ENCODE results near the gene RTN4R.
"Not testable (repeated sequence)": the region's sequence is repeated elsewhere in the genome, so short reads cannot be mapped to it uniquely, and the experiment has no call there.

The RTN4R gene

GRCh38 chr22:20303229-20303534 is 35.1 kb upstream of the RTN4R start:
- not testable (repeated sequence) for H3K4me3 ChIP-seq (ENCODE audit: low read depth, low read length); H3K79me2 ChIP-seq (ENCODE audit: control insufficient read depth, insufficient read depth, low read length, unreplicated experiment); H3K27me3 ChIP-seq (ENCODE audit: insufficient read depth, low read length)

GRCh38 chr22:20302438-20303228 is 34.5 kb upstream of the RTN4R start:
- no peaks in the 10 kb centered on the region for H3K27me3 ChIP-seq (ENCODE audit: insufficient read depth, low read length)
- H3K36me3 ChIP-seq (ENCODE audit: insufficient read depth, low read length), result no peaks in the 10 kb centered on the region
- no peak overlapping the region for H2AFZ ChIP-seq (ENCODE audit: low read length, unreplicated experiment)
- H3K4me1 ChIP-seq (ENCODE audit: control insufficient read depth, insufficient read depth, low read length, unreplicated experiment), result no peaks in the 10 kb centered on the region
- no peak overlapping the region for H3K4me3 ChIP-seq (ENCODE audit: low read depth, low read length)
- no peaks in the 10 kb centered on the region for H3K79me2 ChIP-seq (ENCODE audit: control insufficient read depth, insufficient read depth, low read length, unreplicated experiment)
- H3K27ac ChIP-seq (ENCODE audit: low read depth, low read length), result no peak overlapping the region

More at GRCh38 chr22:20303229-20303534, 35.1 kb upstream of the RTN4R start:
- not testable (repeated sequence) for H3K36me3 ChIP-seq (ENCODE audit: insufficient read depth, low read length); H3K4me1 ChIP-seq (ENCODE audit: control insufficient read depth, insufficient read depth, low read length, unreplicated experiment); H3K27ac ChIP-seq (ENCODE audit: low read depth, low read length); H2AFZ ChIP-seq (ENCODE audit: low read length, unreplicated experiment)

- H3K36me3 ChIP-seq (ENCODE audit: insufficient read depth, low read length), result no peaks in the 10 kb centered on the region
- H3K27ac ChIP-seq (ENCODE audit: low read depth, low read length), result no peak overlapping the region
- H3K27me3 ChIP-seq (ENCODE audit: insufficient read depth, low read length), result peaks cover 3% of the 10 kb centered on the region; the same call in 1 of the 2 replicates
- H3K79me2 ChIP-seq (ENCODE audit: control insufficient read depth, insufficient read depth, low read length, unreplicated experiment), result no peaks in the 10 kb centered on the region
- peak overlapping the region; percentile 25 for H2AFZ ChIP-seq (ENCODE audit: low read length, unreplicated experiment)
- H3K4me3 ChIP-seq (ENCODE audit: low read depth, low read length), result peak overlapping the region; percentile 63
- no peaks in the 10 kb centered on the region for H3K4me1 ChIP-seq (ENCODE audit: control insufficient read depth, insufficient read depth, low read length, unreplicated experiment)
These were observed 31.6 kb upstream of the RTN4R start for GRCh38 chr22:20299746-20300136.

- Histone ChIP-seq H3K27ac (ENCODE audit: low read depth, low read length) (no peak overlapping the region), H2AFZ (ENCODE audit: low read length, unreplicated experiment) (peak overlapping the region; percentile 25), H3K4me3 (ENCODE audit: low read depth, low read length) (peak overlapping the region; percentile 63)
These were observed 31.0 kb upstream of the RTN4R start for GRCh38 chr22:20298803-20299745.

GRCh38 chr22:20298110-20298802 is 30.1 kb upstream of the RTN4R start:
- H3K79me2 ChIP-seq (ENCODE audit: control insufficient read depth, insufficient read depth, low read length, unreplicated experiment), result no peaks in the 10 kb centered on the region
- no peak overlapping the region for H2AFZ ChIP-seq (ENCODE audit: low read length, unreplicated experiment)
- H3K4me3 ChIP-seq (ENCODE audit: low read depth, low read length), result 0 out of 2 replicates have a peak overlapping the region, but pooled peaks have one; percentile 63
- no peaks in the 10 kb centered on the region for H3K36me3 ChIP-seq (ENCODE audit: insufficient read depth, low read length)
- H3K27ac ChIP-seq (ENCODE audit: low read depth, low read length), result no peak overlapping the region
- no peaks in the 10 kb centered on the region for H3K4me1 ChIP-seq (ENCODE audit: control insufficient read depth, insufficient read depth, low read length, unreplicated experiment)
- peaks cover 3% of the 10 kb centered on the region; the same call in 1 of the 2 replicates for H3K27me3 ChIP-seq (ENCODE audit: insufficient read depth, low read length)

More at GRCh38 chr22:20298803-20299745, 31.0 kb upstream of the RTN4R start:
- no peaks in the 10 kb centered on the region for H3K79me2 ChIP-seq (ENCODE audit: control insufficient read depth, insufficient read depth, low read length, unreplicated experiment)
- H3K27me3 ChIP-seq (ENCODE audit: insufficient read depth, low read length), result peaks cover 3% of the 10 kb centered on the region; the same call in 1 of the 2 replicates
- no peaks in the 10 kb centered on the region for H3K36me3 ChIP-seq (ENCODE audit: insufficient read depth, low read length)
- H3K4me1 ChIP-seq (ENCODE audit: control insufficient read depth, insufficient read depth, low read length, unreplicated experiment), result no peaks in the 10 kb centered on the region

- no peak overlapping the region for H2AFZ ChIP-seq (ENCODE audit: low read length, unreplicated experiment)
- H3K79me2 ChIP-seq (ENCODE audit: control insufficient read depth, insufficient read depth, low read length, unreplicated experiment), result no peaks in the 10 kb centered on the region
- H3K4me1 ChIP-seq (ENCODE audit: control insufficient read depth, insufficient read depth, low read length, unreplicated experiment), result no peaks in the 10 kb centered on the region
- H3K27ac ChIP-seq (ENCODE audit: low read depth, low read length), result no peak overlapping the region
- H3K4me3 ChIP-seq (ENCODE audit: low read depth, low read length), result no peak overlapping the region
- no peaks in the 10 kb centered on the region for H3K36me3 ChIP-seq (ENCODE audit: insufficient read depth, low read length)
- H3K27me3 ChIP-seq (ENCODE audit: insufficient read depth, low read length), result peaks cover 3% of the 10 kb centered on the region; the same call in 1 of the 2 replicates
These were observed 29.4 kb upstream of the RTN4R start for GRCh38 chr22:20297414-20298109.

GRCh38 chr22:20296598-20296997 is 28.5 kb upstream of the RTN4R start:
- Histone ChIP-seq H3K27me3 (ENCODE audit: insufficient read depth, low read length) (peaks cover 3% of the 10 kb centered on the region; the same call in 1 of the 2 replicates), H2AFZ (ENCODE audit: low read length, unreplicated experiment) (no peak overlapping the region), H3K27ac (ENCODE audit: low read depth, low read length) (no peak overlapping the region), H3K4me1 (ENCODE audit: control insufficient read depth, insufficient read depth, low read length, unreplicated experiment) (no peaks in the 10 kb centered on the region), H3K4me3 (ENCODE audit: low read depth, low read length) (no peak overlapping the region), H3K36me3 (ENCODE audit: insufficient read depth, low read length) (no peaks in the 10 kb centered on the region), H3K79me2 (ENCODE audit: control insufficient read depth, insufficient read depth, low read length, unreplicated experiment) (no peaks in the 10 kb centered on the region)

- Histone ChIP-seq H3K4me3 (ENCODE audit: low read depth, low read length) (no peak overlapping the region), H2AFZ (ENCODE audit: low read length, unreplicated experiment) (no peak overlapping the region), H3K79me2 (ENCODE audit: control insufficient read depth, insufficient read depth, low read length, unreplicated experiment) (no peaks in the 10 kb centered on the region), H3K27me3 (ENCODE audit: insufficient read depth, low read length) (peaks cover 3% of the 10 kb centered on the region; the same call in 1 of the 2 replicates), H3K27ac (ENCODE audit: low read depth, low read length) (no peak overlapping the region), H3K4me1 (ENCODE audit: control insufficient read depth, insufficient read depth, low read length, unreplicated experiment) (no peaks in the 10 kb centered on the region), H3K36me3 (ENCODE audit: insufficient read depth, low read length) (no peaks in the 10 kb centered on the region)
These were observed 27.3 kb upstream of the RTN4R start for GRCh38 chr22:20295262-20296064.

- Histone ChIP-seq H3K36me3 (ENCODE audit: insufficient read depth, low read length) (no peaks in the 10 kb centered on the region), H3K27me3 (ENCODE audit: insufficient read depth, low read length) (peaks cover 3% of the 10 kb centered on the region; the same call in 1 of the 2 replicates), H3K4me3 (ENCODE audit: low read depth, low read length) (no peak overlapping the region), H3K27ac (ENCODE audit: low read depth, low read length) (no peak overlapping the region), H3K79me2 (ENCODE audit: control insufficient read depth, insufficient read depth, low read length, unreplicated experiment) (no peaks in the 10 kb centered on the region), H2AFZ (ENCODE audit: low read length, unreplicated experiment) (no peak overlapping the region), H3K4me1 (ENCODE audit: control insufficient read depth, insufficient read depth, low read length, unreplicated experiment) (no peaks in the 10 kb centered on the region)
These were observed 24.6 kb upstream of the RTN4R start for GRCh38 chr22:20292673-20293232.
